Neural cell (in vitro differentiated cells): Measurements from ENCODE around the gene KLHL9. TPM values are rescaled to one million over a fixed set of nuclear protein-coding genes. Genes with fewer than 3 reads are reported as not detected.

Source experiments
- H2AFZ ChIP-seq: fragments of 200-600, 300-800 bp; sonication (generic), shearing (Covaris generic); 2 replicates; pipeline ENCODE4 v1.6.0; 2014; ENCODE audit warnings: low read depth, mild to moderate bottlenecking, antibody characterized with exemption, low read length, moderate library complexity
- H3F3A ChIP-seq: fragments of 200-600 bp; shearing (Covaris generic); 2 replicates; pipeline ENCODE4 v1.6.1; 2016; ENCODE audit warnings: mild to moderate bottlenecking, moderate library complexity, mixed read lengths, antibody characterized with exemption, low read length; ENCODE audit not compliant: insufficient read depth, poor library complexity, severe bottlenecking
- H3K27ac ChIP-seq: fragments of 200-600, 300-800 bp; sonication (generic), shearing (Covaris generic); 2 replicates; pipeline ENCODE4 v1.5.1; 2014; ENCODE audit warnings: mild to moderate bottlenecking, low read length, moderate library complexity
- H3K27me3 ChIP-seq: fragments of 300-800, 200-600 bp; sonication (generic), shearing (Covaris generic); 2 replicates; pipeline ENCODE4 v1.6.0; 2014; ENCODE audit warnings: mild to moderate bottlenecking, low read depth, low read length, moderate library complexity; ENCODE audit not compliant: insufficient read depth
- H3K36me3 ChIP-seq: fragments of 300-800, 200-600 bp; sonication (generic), shearing (Covaris generic); 2 replicates; pipeline ENCODE4 v1.5.1; 2014; ENCODE audit warnings: mild to moderate bottlenecking, antibody characterized with exemption, low read length, moderate library complexity; ENCODE audit not compliant: insufficient read depth
- H3K4me2 ChIP-seq: fragments of 300-800, 200-600 bp; sonication (generic), shearing (Covaris generic); 2 replicates; pipeline ENCODE4 v1.6.0; 2014; ENCODE audit warnings: mild to moderate bottlenecking, low read length
- H3K4me3 ChIP-seq: fragments of 300-800, 200-600 bp; sonication (generic), shearing (Covaris generic); 2 replicates; pipeline ENCODE4 v1.5.1; 2014; ENCODE audit warnings: mild to moderate bottlenecking, low read length, moderate library complexity
- H3K79me2 ChIP-seq: fragments of 200-600 bp; shearing (Covaris generic); replicated peaks from 2 replicates; pipeline ENCODE4 v1.6.0; 2014; ENCODE audit warnings: mild to moderate bottlenecking, low read length, moderate library complexity; ENCODE audit not compliant: insufficient read depth
- H3K9ac ChIP-seq: fragments of 300-800, 200-600 bp; sonication (generic), shearing (Covaris generic); 2 replicates; pipeline ENCODE4 v1.6.1; 2016; ENCODE audit warnings: mild to moderate bottlenecking, low read length, mixed read lengths
- H3K9me2 ChIP-seq: fragments of 200-600 bp; shearing (Covaris generic); 2 replicates; pipeline ENCODE4 v1.6.1; 2016; ENCODE audit warnings: mild to moderate bottlenecking, low read length, mixed read lengths; ENCODE audit not compliant: insufficient read depth
- H3K9me3 ChIP-seq: fragments of 200-600, 300-800 bp; sonication (generic), shearing (Covaris generic); 2 replicates; pipeline ENCODE4 v1.6.1; 2016; ENCODE audit warnings: mild to moderate bottlenecking, mixed run types, low read length, moderate library complexity, mixed read lengths
- H4K20me1 ChIP-seq: fragments of 200-600 bp; shearing (Covaris generic); 2 replicates; pipeline ENCODE4 v1.6.1; 2016; ENCODE audit warnings: mild to moderate bottlenecking, mixed run types; ENCODE audit not compliant: insufficient read depth
- EP300 ChIP-seq: fragments of 450-650 bp; conservative IDR thresholded peaks from 2 replicates; pipeline ENCODE4 v1.6.1; 2014; ENCODE audit warnings: antibody characterized with exemption, mild to moderate bottlenecking, moderate library complexity; ENCODE audit not compliant: poor library complexity, severe bottlenecking
- EZH2 ChIP-seq: fragments of 200-600, 300-800 bp; shearing (Covaris generic), sonication (generic); IDR thresholded peaks from 2 replicates; pipeline ENCODE4 v1.6.1; 2014; ENCODE audit warnings: antibody characterized with exemption, low read length, borderline replicate concordance, mild to moderate bottlenecking; ENCODE audit not compliant: insufficient read depth, poor library complexity, severe bottlenecking
- MXI1 ChIP-seq: fragments of 450-650 bp; conservative IDR thresholded peaks from 2 replicates; pipeline ENCODE4 v1.6.1; 2014; ENCODE audit warnings: antibody characterized with exemption, mild to moderate bottlenecking; ENCODE audit not compliant: poor library complexity, severe bottlenecking
- POLR2AphosphoS5 ChIP-seq: IDR thresholded peaks from 2 replicates; pipeline ENCODE4 v1.6.1; 2012
- RAD21 ChIP-seq: fragments of 450-650 bp; conservative IDR thresholded peaks from 2 replicates; pipeline ENCODE4 v1.6.1; 2014; ENCODE audit warnings: antibody characterized with exemption, mild to moderate bottlenecking, moderate library complexity
- SMC3 ChIP-seq: fragments of 450-650 bp; conservative IDR thresholded peaks from 2 replicates; pipeline ENCODE4 v1.6.1; 2014; ENCODE audit warnings: antibody characterized with exemption, mild to moderate bottlenecking, moderate library complexity; ENCODE audit not compliant: poor library complexity
- TAF1 ChIP-seq: IDR thresholded peaks from 2 replicates; pipeline ENCODE4 v1.6.1; 2012; ENCODE audit warnings: low read depth
- polyA minus RNA-seq: library from RNA; depleted of rRNA, polyadenylated mRNA; stranded (reverse); fragments of >200 nt; gene quantifications from 2 replicates; pipeline ENCODE4 v1.2.3, GENCODE V29; 2014
- polyA plus RNA-seq: library from polyadenylated mRNA; depleted of rRNA; stranded (reverse); fragments of >200 nt; gene quantifications from 2 replicates; pipeline ENCODE4 v1.2.3, GENCODE V29; 2014
- TF ChIP-seq, protein P1 (sequence below): fragments of 450-650 bp; IDR thresholded peaks from 2 replicates; pipeline ENCODE4 v1.5.1; 2014; ENCODE audit warnings: antibody characterized with exemption, mild to moderate bottlenecking, moderate library complexity; ENCODE audit not compliant: poor library complexity, severe bottlenecking
- TF ChIP-seq, protein P2 (sequence below): IDR thresholded peaks from 2 replicates; pipeline ENCODE4 v1.6.1; 2012; ENCODE audit warnings: borderline replicate concordance

The KLHL9 gene, protein sequence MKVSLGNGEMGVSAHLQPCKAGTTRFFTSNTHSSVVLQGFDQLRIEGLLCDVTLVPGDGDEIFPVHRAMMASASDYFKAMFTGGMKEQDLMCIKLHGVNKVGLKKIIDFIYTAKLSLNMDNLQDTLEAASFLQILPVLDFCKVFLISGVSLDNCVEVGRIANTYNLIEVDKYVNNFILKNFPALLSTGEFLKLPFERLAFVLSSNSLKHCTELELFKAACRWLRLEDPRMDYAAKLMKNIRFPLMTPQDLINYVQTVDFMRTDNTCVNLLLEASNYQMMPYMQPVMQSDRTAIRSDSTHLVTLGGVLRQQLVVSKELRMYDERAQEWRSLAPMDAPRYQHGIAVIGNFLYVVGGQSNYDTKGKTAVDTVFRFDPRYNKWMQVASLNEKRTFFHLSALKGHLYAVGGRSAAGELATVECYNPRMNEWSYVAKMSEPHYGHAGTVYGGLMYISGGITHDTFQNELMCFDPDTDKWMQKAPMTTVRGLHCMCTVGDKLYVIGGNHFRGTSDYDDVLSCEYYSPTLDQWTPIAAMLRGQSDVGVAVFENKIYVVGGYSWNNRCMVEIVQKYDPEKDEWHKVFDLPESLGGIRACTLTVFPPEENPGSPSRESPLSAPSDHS
- polyA plus RNA-seq = 39.6 and 40.9 TPM in 2 replicates
- 117 and 131 TPM in 2 replicates for polyA minus RNA-seq

DNA sequence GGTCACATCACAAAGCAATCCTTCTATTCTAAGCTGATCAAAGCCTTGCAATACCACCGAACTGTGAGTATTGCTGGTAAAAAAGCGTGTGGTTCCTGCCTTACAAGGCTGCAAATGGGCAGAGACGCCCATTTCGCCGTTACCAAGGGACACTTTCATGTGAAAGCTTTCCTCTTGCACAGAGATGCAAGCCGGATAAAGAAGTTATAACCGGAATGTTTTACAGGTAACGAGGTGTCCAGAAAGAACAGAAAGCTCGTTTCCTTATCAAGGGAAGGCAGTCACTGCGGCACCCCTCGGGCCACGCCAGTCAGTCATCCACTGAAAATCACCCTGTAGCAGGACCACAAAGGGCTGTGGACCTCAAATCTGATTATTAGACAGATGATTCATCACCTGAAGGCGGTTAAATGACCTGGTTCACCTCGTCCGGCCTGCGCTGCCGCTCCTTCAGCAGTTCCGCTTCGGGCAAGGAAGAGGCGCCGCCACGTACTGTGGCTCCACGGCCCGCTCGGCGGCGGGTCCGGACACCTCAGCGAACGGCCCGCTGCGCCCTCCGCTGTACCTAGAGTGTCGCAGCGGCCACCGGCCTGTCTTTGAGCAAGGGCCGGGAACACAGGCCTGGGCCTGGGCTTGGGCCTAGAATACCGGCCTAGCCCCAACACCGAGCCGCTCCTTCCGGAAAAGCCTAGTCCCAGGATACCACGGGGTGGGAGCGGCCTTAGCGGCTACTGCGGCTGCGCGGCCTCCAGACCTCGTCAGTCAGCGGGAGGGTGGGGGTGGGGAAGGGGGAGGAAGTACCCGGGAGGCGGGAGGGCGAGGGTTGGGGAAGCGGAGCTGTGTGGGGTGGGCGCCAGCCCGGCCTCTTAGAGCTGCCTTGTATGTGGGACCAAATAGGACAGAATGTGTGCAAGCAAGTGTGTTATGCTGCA lies at the start of gene KLHL9:
TSS of gene KLHL9 (minus strand) at position 704 of the 932 bp plus-strand sequence. CDS start at position 159, 545 bp downstream.
- H3K9me3 ChIP-seq = no peaks in the 10 kb centered on the region
- H3K9ac ChIP-seq = peak within 1 kb of the TSS; percentile 96
- H3K27me3 ChIP-seq = no peaks in the 10 kb centered on the region
- no peaks in the 10 kb centered on the region for H4K20me1 ChIP-seq
- H3K27ac ChIP-seq = peak within 1 kb of the TSS; percentile 94
- peak within 1 kb of the TSS; percentile 86 for H3K4me3 ChIP-seq
- peak within 1 kb of the TSS; percentile 89 for H3K4me2 ChIP-seq
- no peaks in the 10 kb centered on the region for H3F3A ChIP-seq
- H3K79me2 ChIP-seq = peaks cover 51% of the 10 kb centered on the region
- H3K9me2 ChIP-seq = no peaks in the 10 kb centered on the region
- TF ChIP-seq, protein P1, sequence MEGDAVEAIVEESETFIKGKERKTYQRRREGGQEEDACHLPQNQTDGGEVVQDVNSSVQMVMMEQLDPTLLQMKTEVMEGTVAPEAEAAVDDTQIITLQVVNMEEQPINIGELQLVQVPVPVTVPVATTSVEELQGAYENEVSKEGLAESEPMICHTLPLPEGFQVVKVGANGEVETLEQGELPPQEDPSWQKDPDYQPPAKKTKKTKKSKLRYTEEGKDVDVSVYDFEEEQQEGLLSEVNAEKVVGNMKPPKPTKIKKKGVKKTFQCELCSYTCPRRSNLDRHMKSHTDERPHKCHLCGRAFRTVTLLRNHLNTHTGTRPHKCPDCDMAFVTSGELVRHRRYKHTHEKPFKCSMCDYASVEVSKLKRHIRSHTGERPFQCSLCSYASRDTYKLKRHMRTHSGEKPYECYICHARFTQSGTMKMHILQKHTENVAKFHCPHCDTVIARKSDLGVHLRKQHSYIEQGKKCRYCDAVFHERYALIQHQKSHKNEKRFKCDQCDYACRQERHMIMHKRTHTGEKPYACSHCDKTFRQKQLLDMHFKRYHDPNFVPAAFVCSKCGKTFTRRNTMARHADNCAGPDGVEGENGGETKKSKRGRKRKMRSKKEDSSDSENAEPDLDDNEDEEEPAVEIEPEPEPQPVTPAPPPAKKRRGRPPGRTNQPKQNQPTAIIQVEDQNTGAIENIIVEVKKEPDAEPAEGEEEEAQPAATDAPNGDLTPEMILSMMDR = no peak
- no peak for TF ChIP-seq EZH2
- TF ChIP-seq EP300 = no peak
- peak; percentile 52 for TF ChIP-seq MXI1
- TF ChIP-seq POLR2AphosphoS5 = peak; percentile 96
- TF ChIP-seq, protein P2, sequence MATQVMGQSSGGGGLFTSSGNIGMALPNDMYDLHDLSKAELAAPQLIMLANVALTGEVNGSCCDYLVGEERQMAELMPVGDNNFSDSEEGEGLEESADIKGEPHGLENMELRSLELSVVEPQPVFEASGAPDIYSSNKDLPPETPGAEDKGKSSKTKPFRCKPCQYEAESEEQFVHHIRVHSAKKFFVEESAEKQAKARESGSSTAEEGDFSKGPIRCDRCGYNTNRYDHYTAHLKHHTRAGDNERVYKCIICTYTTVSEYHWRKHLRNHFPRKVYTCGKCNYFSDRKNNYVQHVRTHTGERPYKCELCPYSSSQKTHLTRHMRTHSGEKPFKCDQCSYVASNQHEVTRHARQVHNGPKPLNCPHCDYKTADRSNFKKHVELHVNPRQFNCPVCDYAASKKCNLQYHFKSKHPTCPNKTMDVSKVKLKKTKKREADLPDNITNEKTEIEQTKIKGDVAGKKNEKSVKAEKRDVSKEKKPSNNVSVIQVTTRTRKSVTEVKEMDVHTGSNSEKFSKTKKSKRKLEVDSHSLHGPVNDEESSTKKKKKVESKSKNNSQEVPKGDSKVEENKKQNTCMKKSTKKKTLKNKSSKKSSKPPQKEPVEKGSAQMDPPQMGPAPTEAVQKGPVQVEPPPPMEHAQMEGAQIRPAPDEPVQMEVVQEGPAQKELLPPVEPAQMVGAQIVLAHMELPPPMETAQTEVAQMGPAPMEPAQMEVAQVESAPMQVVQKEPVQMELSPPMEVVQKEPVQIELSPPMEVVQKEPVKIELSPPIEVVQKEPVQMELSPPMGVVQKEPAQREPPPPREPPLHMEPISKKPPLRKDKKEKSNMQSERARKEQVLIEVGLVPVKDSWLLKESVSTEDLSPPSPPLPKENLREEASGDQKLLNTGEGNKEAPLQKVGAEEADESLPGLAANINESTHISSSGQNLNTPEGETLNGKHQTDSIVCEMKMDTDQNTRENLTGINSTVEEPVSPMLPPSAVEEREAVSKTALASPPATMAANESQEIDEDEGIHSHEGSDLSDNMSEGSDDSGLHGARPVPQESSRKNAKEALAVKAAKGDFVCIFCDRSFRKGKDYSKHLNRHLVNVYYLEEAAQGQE = peak; percentile 65
- no peak for TF ChIP-seq RAD21
- no peak for TF ChIP-seq TAF1
- TF ChIP-seq SMC3 = no peak
- peak within 1 kb of the TSS; percentile 93 for H2AFZ ChIP-seq
- H3K36me3 ChIP-seq = peaks cover 6% of the 10 kb centered on the region

DNA sequence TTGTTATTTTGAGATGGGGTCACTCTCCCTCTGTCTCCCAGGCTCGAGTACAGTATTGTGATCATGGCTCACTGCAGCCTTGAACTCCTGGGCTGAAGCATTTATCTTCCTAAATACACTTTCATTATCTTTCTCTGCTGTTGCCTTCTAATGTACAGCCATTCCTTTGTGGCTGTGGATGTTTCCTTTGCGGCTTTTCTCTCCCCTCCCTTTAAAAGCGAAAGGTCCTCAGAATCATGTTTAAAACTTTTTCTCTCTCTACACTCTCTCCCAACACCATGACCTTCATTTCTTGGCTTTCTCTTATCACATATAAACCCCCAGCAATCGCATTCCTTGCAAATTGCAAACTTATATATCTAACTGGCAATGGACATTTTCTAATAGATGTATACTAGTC lies 48.4 kb upstream of the KLHL9 start:
- Histone ChIP-seq H3K9me2 (no peaks in the 10 kb centered on the region), H4K20me1 (no peaks in the 10 kb centered on the region), H3K9me3 (no peaks in the 10 kb centered on the region), H3K9ac (no peak overlapping the region), H3K4me3 (no peak overlapping the region), H3K27me3 (no peaks in the 10 kb centered on the region), H3F3A (no peaks in the 10 kb centered on the region), H3K4me2 (no peak overlapping the region), H3K79me2 (no peaks in the 10 kb centered on the region), H3K36me3 (no peaks in the 10 kb centered on the region), H3K27ac (no peak overlapping the region), H2AFZ (no peak overlapping the region)
- TF ChIP-seq EP300 = no peak
